Calu3 (cell line): ENCODE results near the gene IFT81. TPM values are rescaled to one million over a fixed set of nuclear protein-coding genes. Genes with fewer than 3 reads are reported as not detected.

ENCODE experiments used
- BruUV-seq: library from RNA; stranded (reverse); fragments of 400-500 nt; replicated peaks from 2 replicates; lab custom pipeline; 2021; lab: Mats Ljungman, UMichigan
- CTCF ChIA-PET: fragments of 300-600 bp; sonication (Branson Sonifier 250); formaldehyde crosslinking; loops from one replicate; lab custom pipeline; 2022; ENCODE audit warnings: antibody characterized with exemption; lab: Charles Lee
- DNase-seq: peaks from one replicate; pipeline ENCODE4 v3.0.0; 2022
- H3K27ac Mint-ChIP-seq: one replicate; pipeline ENCODE4 v1.8.0; 2022; ENCODE audit warnings: mixed read lengths; ENCODE audit not compliant: unreplicated experiment
- H3K27me3 Mint-ChIP-seq: one replicate; pipeline ENCODE4 v1.8.0; 2022; ENCODE audit warnings: mixed read lengths; ENCODE audit not compliant: unreplicated experiment
- H3K36me3 Mint-ChIP-seq: one replicate; pipeline ENCODE4 v1.8.0; 2022; ENCODE audit warnings: mild to moderate bottlenecking, moderate library complexity, mixed read lengths; ENCODE audit not compliant: insufficient read depth, unreplicated experiment
- H3K4me1 Mint-ChIP-seq: one replicate; pipeline ENCODE4 v1.8.0; 2022; ENCODE audit warnings: mild to moderate bottlenecking, low read depth, mixed read lengths; ENCODE audit not compliant: unreplicated experiment
- H3K4me3 Mint-ChIP-seq: one replicate; pipeline ENCODE4 v1.8.0; 2022; ENCODE audit warnings: mild to moderate bottlenecking, low read depth, moderate library complexity, mixed read lengths; ENCODE audit not compliant: unreplicated experiment
- H3K9me3 Mint-ChIP-seq: one replicate; pipeline ENCODE4 v1.8.0; 2022; ENCODE audit warnings: low read depth, mixed read lengths; ENCODE audit not compliant: unreplicated experiment
- intact Hi-C: fragments of 100-400 bp; cut with micrococcal nuclease; formaldehyde crosslinking; loops from one replicate; pipeline ENCODE4 v1.10.0; 2022; ENCODE audit not compliant: unreplicated experiment
- total RNA-seq: library from RNA; stranded (reverse); gene quantifications from 2 replicates; pipeline ENCODE4 v1.2.3, GENCODE V29; 2022
- TF ChIP-seq, protein P1 (sequence below): fragments of 200-600 bp; IDR thresholded peaks from one replicate; pipeline ENCODE4 v1.8.0; 2022; ENCODE audit warnings: antibody characterized with exemption; ENCODE audit not compliant: unreplicated experiment

Gene IFT81
- total RNA-seq, 1 experiment from 2014 or later = 16.4 TPM

DNA sequence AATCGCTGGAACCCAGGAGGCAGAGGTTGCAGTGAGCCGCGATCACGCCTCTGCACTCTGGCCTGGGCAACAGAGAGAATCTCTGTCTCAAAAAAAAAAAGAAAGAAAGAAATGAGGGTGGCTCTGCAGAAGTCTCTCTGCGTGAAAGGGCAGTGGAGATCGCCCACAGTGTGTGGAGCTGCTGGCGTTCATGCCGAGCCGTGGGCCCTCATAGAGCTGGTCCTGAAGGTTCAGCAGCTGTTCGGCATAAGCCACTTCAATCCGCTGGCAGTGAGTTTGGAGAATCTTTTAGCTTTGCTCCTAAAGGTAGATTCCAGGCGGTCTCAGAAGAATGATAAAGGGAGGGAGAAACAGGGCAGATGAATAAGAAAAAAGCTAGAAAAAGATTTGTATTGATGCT, 120.2 kb downstream of the IFT81 start:
- CTCF ChIA-PET = interaction anchor here (0.7 kb wide), 1 partner anchor 1197 kb away, joined by 3 read pairs; no protein-coding TSS in a partner anchor
- Mint-ChIP-seq H3K36me3 (peaks cover 14% of the 10 kb centered on the region), H3K27ac (no peak overlapping the region)

DNA sequence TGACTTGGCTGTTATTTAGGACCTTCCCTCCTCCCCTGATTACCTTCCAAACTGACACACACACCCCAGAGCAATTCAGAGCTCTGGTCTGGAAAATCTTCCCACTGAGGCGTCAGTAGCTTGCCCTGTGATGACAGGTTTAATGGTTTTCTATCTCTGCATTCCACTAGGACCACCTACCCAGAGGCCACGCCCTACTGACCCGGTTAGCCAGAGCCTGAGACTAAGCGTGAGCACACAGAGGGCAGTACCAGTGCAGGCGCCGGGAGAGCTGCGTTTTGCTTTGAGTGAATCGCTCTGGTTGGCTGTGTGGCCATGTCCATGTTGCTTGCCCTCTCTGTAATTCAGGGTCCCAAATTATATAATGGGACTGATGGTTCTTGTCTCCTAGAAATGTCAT, 120.7 kb downstream of the IFT81 start:
- CTCF ChIA-PET = interaction anchor here (0.7 kb wide), 1 partner anchor 1197 kb away, joined by 3 read pairs; no protein-coding TSS in a partner anchor
- BruUV-seq = no TSS peak
- DNase-seq = no peak
- TF ChIP-seq, protein P1, sequence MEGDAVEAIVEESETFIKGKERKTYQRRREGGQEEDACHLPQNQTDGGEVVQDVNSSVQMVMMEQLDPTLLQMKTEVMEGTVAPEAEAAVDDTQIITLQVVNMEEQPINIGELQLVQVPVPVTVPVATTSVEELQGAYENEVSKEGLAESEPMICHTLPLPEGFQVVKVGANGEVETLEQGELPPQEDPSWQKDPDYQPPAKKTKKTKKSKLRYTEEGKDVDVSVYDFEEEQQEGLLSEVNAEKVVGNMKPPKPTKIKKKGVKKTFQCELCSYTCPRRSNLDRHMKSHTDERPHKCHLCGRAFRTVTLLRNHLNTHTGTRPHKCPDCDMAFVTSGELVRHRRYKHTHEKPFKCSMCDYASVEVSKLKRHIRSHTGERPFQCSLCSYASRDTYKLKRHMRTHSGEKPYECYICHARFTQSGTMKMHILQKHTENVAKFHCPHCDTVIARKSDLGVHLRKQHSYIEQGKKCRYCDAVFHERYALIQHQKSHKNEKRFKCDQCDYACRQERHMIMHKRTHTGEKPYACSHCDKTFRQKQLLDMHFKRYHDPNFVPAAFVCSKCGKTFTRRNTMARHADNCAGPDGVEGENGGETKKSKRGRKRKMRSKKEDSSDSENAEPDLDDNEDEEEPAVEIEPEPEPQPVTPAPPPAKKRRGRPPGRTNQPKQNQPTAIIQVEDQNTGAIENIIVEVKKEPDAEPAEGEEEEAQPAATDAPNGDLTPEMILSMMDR = no peak
- H3K4me1 Mint-ChIP-seq = peaks cover 49% of the 10 kb centered on the region
- no peaks in the 10 kb centered on the region for H3K27me3 Mint-ChIP-seq
- intact Hi-C loops = loop anchor here (1.0 kb wide), 1 partner anchor 145 kb away; no protein-coding TSS in a partner anchor
- H3K27ac Mint-ChIP-seq = peak overlapping the region; percentile 7
- H3K9me3 Mint-ChIP-seq = no peaks in the 10 kb centered on the region
- H3K4me3 Mint-ChIP-seq = no peak overlapping the region
- H3K36me3 Mint-ChIP-seq = peaks cover 17% of the 10 kb centered on the region

More for the DNA sequence above, 120.2 kb downstream of the IFT81 start:
- Mint-ChIP-seq H3K27me3 (no peaks in the 10 kb centered on the region), H3K4me1 (peaks cover 46% of the 10 kb centered on the region), H3K9me3 (no peaks in the 10 kb centered on the region), H3K4me3 (no peak overlapping the region)
- no peak for DNase-seq
- TF ChIP-seq, protein P1 = no peak
- no TSS peak for BruUV-seq
- intact Hi-C loops = no loop called here

DNA sequence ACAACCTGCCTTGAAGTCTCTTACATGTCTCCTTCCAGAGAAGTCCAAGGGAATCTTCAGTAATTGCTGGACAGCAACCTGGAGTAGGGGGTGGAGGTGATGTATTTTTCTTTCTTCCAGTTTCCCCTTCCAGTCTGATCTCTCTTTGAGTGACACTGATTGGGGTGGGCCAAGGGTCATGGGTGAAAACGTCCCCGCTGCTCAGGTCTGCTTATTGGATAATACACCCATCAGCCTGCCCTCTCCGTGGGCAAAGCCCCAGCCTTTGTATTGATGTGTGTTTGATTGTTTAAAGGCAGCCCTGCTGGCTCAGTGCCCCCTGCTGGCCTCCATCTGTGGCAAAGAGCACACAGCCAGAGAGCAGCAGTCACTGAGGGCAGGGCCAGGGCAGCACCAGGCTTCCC, 121.2 kb downstream of the IFT81 start:
- TF ChIP-seq, protein P1 = no peak
- Mint-ChIP-seq H3K9me3 (no peaks in the 10 kb centered on the region), H3K27ac (peak overlapping the region; percentile 7), H3K4me1 (peaks cover 49% of the 10 kb centered on the region), H3K36me3 (peaks cover 18% of the 10 kb centered on the region), H3K4me3 (no peak overlapping the region), H3K27me3 (no peaks in the 10 kb centered on the region)
- CTCF ChIA-PET = interaction anchor here (0.7 kb wide), 1 partner anchor 1198 kb away, joined by 3 read pairs; no protein-coding TSS in a partner anchor
- intact Hi-C loops = loop anchor here (1.0 kb wide), 1 partner anchor 145 kb away; no protein-coding TSS in a partner anchor
- BruUV-seq = no TSS peak
- DNase-seq = peak; percentile 49

DNA sequence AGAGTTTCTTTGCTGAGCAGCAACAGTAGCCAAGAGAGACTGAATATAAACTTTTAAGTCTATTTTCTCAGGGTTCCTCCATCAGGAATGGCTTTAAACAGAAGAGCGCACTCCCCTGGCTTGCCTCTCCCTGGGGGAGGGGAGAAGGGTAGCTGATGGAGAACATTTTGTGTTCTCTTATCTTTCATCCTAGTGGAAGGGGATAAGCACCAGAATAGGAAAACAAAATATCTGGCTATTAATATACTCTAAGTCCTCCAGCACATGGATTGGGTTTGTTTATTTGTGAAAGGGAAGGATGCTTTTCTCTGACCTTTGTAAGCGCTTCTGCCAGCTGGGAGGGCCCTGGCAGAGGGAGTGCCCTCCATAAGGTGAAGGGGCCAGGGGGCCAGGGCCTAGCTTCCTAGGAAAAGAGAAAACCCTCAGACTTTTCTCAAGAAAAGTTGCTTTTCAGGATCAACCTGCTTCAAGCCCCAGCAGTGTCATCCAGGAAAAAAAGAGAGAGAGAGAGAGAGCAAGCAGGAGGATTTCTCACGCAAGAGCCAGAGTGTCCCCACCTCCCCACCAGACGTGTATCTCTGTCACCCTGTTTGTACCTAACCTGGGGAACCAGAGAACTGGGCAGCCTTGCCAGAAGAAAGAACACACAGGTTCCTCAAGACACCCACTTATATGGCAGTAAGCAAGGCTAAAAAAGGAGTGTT, 122.6 kb downstream of the IFT81 start:
- intact Hi-C loops = loop anchor here (1.0 to 2.0 kb wide), 3 partner anchors 62 to 99 kb away; no protein-coding TSS in a partner anchor
- no TSS peak for BruUV-seq
- CTCF ChIA-PET = interaction anchor here (1.1 to 1.7 kb wide), 5 partner anchors 14 to 37 kb away, joined by 4 to 9 read pairs (median 6); partner anchors contain the start of gene ATP2A2

More for the DNA sequence above, 122.6 kb downstream of the IFT81 start:
- TF ChIP-seq, protein P1 = no peak
- H3K4me1 Mint-ChIP-seq = peaks cover 55% of the 10 kb centered on the region
- peak overlapping the region; percentile 95 for H3K27ac Mint-ChIP-seq
- no peaks in the 10 kb centered on the region for H3K9me3 Mint-ChIP-seq
- DNase-seq = no peak
- no peaks in the 10 kb centered on the region for H3K27me3 Mint-ChIP-seq
- peaks cover 18% of the 10 kb centered on the region for H3K36me3 Mint-ChIP-seq
- peak overlapping the region; percentile 62 for H3K4me3 Mint-ChIP-seq
